ENCODE measurements around the gene INPP5A. TPM values are rescaled to one million over a fixed set of nuclear protein-coding genes. Genes with fewer than 3 reads are reported as not detected.

INPP5A gene
- total and polyA plus RNA-seq, 10 of the 15 experiments (the other 5 are each of a cell fraction or from before 2014, with no cell fraction given) = 0.52 to 15.0 (median 6.3) TPM

DNA sequence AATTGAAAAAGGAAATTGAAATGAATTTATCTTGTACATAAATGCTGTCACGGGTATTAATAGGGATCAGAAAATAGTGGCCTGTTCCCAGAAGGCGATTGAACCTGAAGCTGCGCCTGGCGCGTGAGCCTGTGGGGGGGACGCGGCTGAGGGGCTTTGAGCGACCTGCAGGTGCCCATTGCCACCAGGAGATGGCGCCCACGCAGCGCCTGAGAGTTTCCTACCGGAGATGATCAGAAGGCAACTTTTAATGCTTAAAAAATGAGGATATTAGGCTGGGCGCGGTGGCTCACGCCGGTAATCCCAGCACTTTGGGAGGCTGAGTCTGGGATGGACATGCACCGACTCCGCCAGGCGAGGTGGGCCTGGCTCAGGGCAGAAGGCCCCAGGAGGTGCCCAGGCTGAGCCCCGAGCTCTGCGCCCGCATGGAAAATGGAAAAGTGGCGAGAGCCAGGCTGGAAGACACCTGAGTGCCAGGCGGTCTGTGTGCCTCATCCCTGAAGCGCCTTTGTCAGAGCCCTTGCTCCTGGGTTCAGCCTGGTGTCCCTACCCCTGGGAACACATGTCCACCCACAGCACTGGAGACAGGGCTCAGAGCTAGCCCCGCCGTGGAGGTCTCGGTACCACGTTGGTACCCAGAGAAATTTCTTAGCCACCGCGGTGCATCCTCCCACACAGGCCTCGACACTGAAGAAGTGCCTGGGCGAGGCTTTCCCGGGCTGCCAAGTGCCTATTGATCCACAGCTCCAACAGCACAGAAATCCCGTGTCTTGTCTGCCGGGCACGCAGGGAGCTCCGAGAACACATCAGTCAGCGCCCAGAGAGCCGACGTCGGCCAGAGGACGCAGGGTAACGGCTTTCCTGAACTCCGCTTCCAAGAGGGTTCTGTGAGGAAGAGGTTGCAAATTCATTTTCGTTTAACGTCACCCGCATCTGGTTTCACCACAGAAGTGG is 117.4 kb downstream of the INPP5A start:
- ATAC-seq = peak; percentile 75
- no peaks in the 10 kb centered on the region for H3K4me1 ChIP-seq (ENCODE audit: control insufficient read depth, insufficient read depth, low read length)
- no peak for FAIRE-seq
- ChIA-PET POLR2A (no interaction called here), RAD21 (ENCODE audit: unreplicated experiment) (no interaction called here), SMC1A (ENCODE audit: uncharacterized antibody, unreplicated experiment) (interaction anchor here (1.3 to 2.1 kb wide), 2 partner anchors 29 to 255 kb away, joined by 3 to 5 read pairs; no protein-coding TSS in a partner anchor), CTCF (interaction anchor here (0.7 to 1.4 kb wide), 5 partner anchors 9 to 294 kb away, joined by 3 to 4 read pairs (median 3); no protein-coding TSS in a partner anchor)
- in situ Hi-C loops (cut with MboI) = no loop called here
- peaks cover 0 to 6% of the 10 kb centered on the region in 2 experiments; a peak in 2 of 4 replicates for H3K36me3 ChIP-seq (ENCODE audit: control insufficient read depth in 2 of 2, insufficient read depth in 2 of 2, low read length in 1 of 2)
- H3K9ac ChIP-seq (ENCODE audit: control insufficient read depth, insufficient read depth, low read length) = no peak overlapping the region
- no peaks in the 10 kb centered on the region for H4K20me1 ChIP-seq (ENCODE audit: control insufficient read depth, insufficient read depth)
- intact Hi-C loops (cut with micrococcal nuclease; ENCODE audit: unreplicated experiment) = no loop called here
- H2AFZ ChIP-seq (ENCODE audit: control insufficient read depth, low read depth, low read length) = no peak overlapping the region
- no peak for DNase-seq (ENCODE audit: low read depth, low spot score)
- peak; percentile 24 to 28; a peak in 1 of 4 replicates for TF ChIP-seq BHLHE40 (IDR thresholded peaks at IDR 0.05; ENCODE audit: borderline replicate concordance in 1 of 2, low read depth in 2 of 2, low read length in 1 of 2)
- TF ChIP-seq, protein P1, sequence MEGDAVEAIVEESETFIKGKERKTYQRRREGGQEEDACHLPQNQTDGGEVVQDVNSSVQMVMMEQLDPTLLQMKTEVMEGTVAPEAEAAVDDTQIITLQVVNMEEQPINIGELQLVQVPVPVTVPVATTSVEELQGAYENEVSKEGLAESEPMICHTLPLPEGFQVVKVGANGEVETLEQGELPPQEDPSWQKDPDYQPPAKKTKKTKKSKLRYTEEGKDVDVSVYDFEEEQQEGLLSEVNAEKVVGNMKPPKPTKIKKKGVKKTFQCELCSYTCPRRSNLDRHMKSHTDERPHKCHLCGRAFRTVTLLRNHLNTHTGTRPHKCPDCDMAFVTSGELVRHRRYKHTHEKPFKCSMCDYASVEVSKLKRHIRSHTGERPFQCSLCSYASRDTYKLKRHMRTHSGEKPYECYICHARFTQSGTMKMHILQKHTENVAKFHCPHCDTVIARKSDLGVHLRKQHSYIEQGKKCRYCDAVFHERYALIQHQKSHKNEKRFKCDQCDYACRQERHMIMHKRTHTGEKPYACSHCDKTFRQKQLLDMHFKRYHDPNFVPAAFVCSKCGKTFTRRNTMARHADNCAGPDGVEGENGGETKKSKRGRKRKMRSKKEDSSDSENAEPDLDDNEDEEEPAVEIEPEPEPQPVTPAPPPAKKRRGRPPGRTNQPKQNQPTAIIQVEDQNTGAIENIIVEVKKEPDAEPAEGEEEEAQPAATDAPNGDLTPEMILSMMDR (IDR thresholded peaks at IDR 0.05 in 2 of 3, conservative IDR thresholded peaks at IDR 0.05 in 1 of 3; ENCODE audit: control insufficient read depth in 2 of 3, extremely low read depth in 1 of 3, insufficient read depth in 1 of 3, low read depth in 3 of 3, low read length in 3 of 3) = peak; percentile 66 to 85 (median 83)
- TF ChIP-seq, protein P2, sequence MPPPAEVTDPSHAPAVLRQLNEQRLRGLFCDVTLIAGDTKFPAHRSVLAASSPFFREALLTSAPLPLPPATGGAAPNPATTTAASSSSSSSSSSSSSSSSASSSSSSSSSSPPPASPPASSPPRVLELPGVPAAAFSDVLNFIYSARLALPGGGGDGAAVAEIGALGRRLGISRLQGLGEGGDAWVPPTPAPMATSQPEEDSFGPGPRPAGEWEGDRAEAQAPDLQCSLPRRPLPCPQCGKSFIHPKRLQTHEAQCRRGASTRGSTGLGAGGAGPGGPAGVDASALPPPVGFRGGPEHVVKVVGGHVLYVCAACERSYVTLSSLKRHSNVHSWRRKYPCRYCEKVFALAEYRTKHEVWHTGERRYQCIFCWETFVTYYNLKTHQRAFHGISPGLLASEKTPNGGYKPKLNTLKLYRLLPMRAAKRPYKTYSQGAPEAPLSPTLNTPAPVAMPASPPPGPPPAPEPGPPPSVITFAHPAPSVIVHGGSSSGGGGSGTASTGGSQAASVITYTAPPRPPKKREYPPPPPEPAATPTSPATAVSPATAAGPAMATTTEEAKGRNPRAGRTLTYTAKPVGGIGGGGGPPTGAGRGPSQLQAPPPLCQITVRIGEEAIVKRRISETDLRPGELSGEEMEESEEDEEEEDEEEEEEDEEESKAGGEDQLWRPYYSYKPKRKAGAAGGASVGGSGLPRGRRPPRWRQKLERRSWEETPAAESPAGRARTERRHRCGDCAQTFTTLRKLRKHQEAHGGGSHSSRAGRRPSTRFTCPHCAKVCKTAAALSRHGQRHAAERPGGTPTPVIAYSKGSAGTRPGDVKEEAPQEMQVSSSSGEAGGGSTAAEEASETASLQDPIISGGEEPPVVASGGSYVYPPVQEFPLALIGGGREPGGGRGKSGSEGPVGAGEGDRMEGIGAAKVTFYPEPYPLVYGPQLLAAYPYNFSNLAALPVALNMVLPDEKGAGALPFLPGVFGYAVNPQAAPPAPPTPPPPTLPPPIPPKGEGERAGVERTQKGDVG (CRISPR knock-in tag; IDR thresholded peaks at IDR 0.05) = no peak
- TF ChIP-seq, protein P3, sequence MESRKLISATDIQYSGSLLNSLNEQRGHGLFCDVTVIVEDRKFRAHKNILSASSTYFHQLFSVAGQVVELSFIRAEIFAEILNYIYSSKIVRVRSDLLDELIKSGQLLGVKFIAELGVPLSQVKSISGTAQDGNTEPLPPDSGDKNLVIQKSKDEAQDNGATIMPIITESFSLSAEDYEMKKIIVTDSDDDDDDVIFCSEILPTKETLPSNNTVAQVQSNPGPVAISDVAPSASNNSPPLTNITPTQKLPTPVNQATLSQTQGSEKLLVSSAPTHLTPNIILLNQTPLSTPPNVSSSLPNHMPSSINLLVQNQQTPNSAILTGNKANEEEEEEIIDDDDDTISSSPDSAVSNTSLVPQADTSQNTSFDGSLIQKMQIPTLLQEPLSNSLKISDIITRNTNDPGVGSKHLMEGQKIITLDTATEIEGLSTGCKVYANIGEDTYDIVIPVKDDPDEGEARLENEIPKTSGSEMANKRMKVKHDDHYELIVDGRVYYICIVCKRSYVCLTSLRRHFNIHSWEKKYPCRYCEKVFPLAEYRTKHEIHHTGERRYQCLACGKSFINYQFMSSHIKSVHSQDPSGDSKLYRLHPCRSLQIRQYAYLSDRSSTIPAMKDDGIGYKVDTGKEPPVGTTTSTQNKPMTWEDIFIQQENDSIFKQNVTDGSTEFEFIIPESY (IDR thresholded peaks at IDR 0.05) = peak; percentile 90
- TF ChIP-seq RAD21 (IDR thresholded peaks at IDR 0.05; ENCODE audit: insufficient read depth, low read depth, low read length) = peak; percentile 75
- TF ChIP-seq SMC3 (IDR thresholded peaks at IDR 0.05; ENCODE audit: borderline replicate concordance, low read length) = peak; percentile 53; the same call in 1 of the 2 replicates
- TF ChIP-seq BACH1 (IDR thresholded peaks at IDR 0.05; ENCODE audit: borderline replicate concordance) = no peak
- no peaks in the 10 kb centered on the region for H3K9me3 ChIP-seq (replicated peaks; ENCODE audit: control insufficient read depth, insufficient read depth, low read length)
- no peak overlapping the region for H3K27ac ChIP-seq (ENCODE audit: control insufficient read depth, insufficient read depth)
- no TSS peak for BruUV-seq (replicated peaks)
- no peaks in the 10 kb centered on the region for H3K27me3 ChIP-seq (replicated peaks in 1 of 2; ENCODE audit: control insufficient read depth in 2 of 2, insufficient read depth in 2 of 2, low read length in 1 of 2)
- H3K4me2 ChIP-seq (ENCODE audit: control insufficient read depth, insufficient read depth) = no peak overlapping the region
- 62% methylated on average over 43 of the region's 48 CpGs for whole genome bisulfite sequencing (ENCODE audit: insufficient coverage, insufficient replicate concordance, low lambda C conversion rate, missing lambda C conversion rate)
- H3K79me2 ChIP-seq (ENCODE audit: control insufficient read depth, insufficient read depth, low read length) = no peaks in the 10 kb centered on the region
- H3K4me3 ChIP-seq = no peak overlapping the region

All from GM12878 (cell line).